ENCODE measurements around the gene MLLT3.

MLLT3 gene

GRCh38 chr9:20549053-20549452, 73.2 kb downstream of the MLLT3 start (continued):
- TF ChIP-seq, protein P1, sequence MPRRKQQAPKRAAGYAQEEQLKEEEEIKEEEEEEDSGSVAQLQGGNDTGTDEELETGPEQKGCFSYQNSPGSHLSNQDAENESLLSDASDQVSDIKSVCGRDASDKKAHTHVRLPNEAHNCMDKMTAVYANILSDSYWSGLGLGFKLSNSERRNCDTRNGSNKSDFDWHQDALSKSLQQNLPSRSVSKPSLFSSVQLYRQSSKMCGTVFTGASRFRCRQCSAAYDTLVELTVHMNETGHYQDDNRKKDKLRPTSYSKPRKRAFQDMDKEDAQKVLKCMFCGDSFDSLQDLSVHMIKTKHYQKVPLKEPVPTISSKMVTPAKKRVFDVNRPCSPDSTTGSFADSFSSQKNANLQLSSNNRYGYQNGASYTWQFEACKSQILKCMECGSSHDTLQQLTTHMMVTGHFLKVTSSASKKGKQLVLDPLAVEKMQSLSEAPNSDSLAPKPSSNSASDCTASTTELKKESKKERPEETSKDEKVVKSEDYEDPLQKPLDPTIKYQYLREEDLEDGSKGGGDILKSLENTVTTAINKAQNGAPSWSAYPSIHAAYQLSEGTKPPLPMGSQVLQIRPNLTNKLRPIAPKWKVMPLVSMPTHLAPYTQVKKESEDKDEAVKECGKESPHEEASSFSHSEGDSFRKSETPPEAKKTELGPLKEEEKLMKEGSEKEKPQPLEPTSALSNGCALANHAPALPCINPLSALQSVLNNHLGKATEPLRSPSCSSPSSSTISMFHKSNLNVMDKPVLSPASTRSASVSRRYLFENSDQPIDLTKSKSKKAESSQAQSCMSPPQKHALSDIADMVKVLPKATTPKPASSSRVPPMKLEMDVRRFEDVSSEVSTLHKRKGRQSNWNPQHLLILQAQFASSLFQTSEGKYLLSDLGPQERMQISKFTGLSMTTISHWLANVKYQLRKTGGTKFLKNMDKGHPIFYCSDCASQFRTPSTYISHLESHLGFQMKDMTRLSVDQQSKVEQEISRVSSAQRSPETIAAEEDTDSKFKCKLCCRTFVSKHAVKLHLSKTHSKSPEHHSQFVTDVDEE (CRISPR knock-in tag; IDR thresholded peaks at IDR 0.05) = no peak
- no peak for TF ChIP-seq RARB (CRISPR knock-in tag; IDR thresholded peaks at IDR 0.05)
- no peak for TF ChIP-seq TOX (CRISPR knock-in tag; IDR thresholded peaks at IDR 0.05; ENCODE audit: borderline replicate concordance)

DNA sequence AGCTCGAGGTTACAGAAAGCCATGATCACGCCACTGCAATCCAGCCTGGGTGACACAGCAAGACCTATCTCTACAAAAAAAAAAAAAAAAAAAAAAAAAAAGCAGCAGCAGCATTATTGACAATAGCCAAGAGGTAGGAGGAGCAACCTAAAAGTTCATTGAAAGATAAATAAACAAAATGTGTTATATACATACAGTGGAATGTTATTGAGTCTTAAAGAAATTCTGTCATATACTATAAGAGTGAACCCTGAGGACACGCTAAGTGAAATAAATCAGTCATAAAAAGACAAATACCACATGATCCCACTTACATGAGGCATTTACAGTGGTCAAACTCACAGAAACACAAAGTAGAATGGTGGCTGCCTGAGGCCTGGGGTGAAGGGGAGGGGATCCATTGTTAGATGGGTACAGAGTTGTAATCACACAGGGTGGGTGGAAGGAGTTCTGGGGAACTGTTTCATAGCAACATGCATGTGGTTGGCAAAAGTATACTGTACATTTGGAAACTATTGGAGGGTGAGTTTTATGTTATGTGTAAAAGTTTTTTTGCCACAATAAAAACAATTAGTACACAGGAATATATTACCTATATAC, 77.2 kb downstream of the MLLT3 start:
- ATAC-seq = no peak
- TF ChIP-seq CSDC2 (CRISPR knock-in tag; IDR thresholded peaks at IDR 0.05) (no peak), ZNF565 (CRISPR knock-in tag; conservative IDR thresholded peaks at IDR 0.05; ENCODE audit: low read depth) (no peak), PPARA (CRISPR knock-in tag; IDR thresholded peaks at IDR 0.05; ENCODE audit: borderline replicate concordance) (no peak), BACH2 (CRISPR knock-in tag; IDR thresholded peaks at IDR 0.05; ENCODE audit: borderline replicate concordance) (no peak), ZFP3 (CRISPR knock-in tag; IDR thresholded peaks at IDR 0.05) (no peak), OSR1 (CRISPR knock-in tag; IDR thresholded peaks at IDR 0.05) (no peak), ESRRG (CRISPR knock-in tag; IDR thresholded peaks at IDR 0.05) (no peak)
- TF ChIP-seq, protein P1 (CRISPR knock-in tag; IDR thresholded peaks at IDR 0.05) = no peak
- TF ChIP-seq, protein P2, sequence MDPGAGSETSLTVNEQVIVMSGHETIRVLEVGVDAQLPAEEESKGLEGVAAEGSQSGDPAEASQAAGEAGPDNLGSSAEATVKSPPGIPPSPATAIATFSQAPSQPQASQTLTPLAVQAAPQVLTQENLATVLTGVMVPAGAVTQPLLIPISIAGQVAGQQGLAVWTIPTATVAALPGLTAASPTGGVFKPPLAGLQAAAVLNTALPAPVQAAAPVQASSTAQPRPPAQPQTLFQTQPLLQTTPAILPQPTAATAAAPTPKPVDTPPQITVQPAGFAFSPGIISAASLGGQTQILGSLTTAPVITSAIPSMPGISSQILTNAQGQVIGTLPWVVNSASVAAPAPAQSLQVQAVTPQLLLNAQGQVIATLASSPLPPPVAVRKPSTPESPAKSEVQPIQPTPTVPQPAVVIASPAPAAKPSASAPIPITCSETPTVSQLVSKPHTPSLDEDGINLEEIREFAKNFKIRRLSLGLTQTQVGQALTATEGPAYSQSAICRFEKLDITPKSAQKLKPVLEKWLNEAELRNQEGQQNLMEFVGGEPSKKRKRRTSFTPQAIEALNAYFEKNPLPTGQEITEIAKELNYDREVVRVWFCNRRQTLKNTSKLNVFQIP (CRISPR knock-in tag; IDR thresholded peaks at IDR 0.05; ENCODE audit: borderline replicate concordance, low read depth) = no peak
- TF ChIP-seq, protein P3, sequence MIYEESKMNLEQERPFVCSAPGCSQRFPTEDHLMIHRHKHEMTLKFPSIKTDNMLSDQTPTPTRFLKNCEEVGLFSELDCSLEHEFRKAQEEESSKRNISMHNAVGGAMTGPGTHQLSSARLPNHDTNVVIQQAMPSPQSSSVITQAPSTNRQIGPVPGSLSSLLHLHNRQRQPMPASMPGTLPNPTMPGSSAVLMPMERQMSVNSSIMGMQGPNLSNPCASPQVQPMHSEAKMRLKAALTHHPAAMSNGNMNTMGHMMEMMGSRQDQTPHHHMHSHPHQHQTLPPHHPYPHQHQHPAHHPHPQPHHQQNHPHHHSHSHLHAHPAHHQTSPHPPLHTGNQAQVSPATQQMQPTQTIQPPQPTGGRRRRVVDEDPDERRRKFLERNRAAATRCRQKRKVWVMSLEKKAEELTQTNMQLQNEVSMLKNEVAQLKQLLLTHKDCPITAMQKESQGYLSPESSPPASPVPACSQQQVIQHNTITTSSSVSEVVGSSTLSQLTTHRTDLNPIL (CRISPR knock-in tag; IDR thresholded peaks at IDR 0.05; ENCODE audit: low read depth) = no peak

DNA sequence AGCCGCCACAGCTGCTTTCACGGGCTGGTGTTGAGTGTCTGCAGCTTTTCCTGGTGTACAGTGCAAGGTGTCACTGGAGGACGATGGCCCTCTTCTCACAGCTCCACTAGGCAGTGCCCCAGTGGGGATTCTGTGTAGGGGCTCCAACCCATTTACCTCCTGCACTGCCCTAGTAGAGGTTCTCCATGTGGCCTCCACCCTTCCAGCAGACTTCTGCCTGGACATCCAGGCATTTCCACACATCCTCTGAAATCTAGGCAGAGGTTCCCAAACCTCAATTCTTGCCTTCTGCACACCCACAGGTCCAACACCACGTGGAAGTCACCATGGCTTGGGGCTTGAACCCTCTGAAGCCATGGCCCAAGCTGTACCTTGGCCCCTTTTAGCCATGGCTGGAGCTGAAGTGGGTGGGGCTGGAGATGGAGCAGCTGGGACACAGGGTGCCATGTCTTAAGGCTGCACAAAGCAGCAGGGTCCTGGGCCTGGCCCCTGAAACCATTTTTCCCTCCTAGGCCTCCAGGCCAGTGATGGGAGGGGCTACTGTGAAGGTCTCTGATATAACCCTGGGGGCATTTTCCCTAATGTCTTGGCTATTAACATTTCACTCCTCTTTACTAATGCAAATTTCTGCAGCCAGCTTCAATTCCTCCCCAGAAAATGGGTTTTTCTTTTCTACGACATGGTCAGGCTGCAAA, 82.0 kb downstream of the MLLT3 start:
- TF ChIP-seq CSDC2 (CRISPR knock-in tag; IDR thresholded peaks at IDR 0.05) (no peak), GLIS3 (CRISPR knock-in tag; IDR thresholded peaks at IDR 0.05) (no peak), TCF4 (CRISPR knock-in tag; IDR thresholded peaks at IDR 0.05; ENCODE audit: borderline replicate concordance) (no peak), ZNF8 (CRISPR knock-in tag; IDR thresholded peaks at IDR 0.05) (no peak), CSRNP3 (CRISPR knock-in tag; IDR thresholded peaks at IDR 0.05) (no peak), ZFP30 (CRISPR knock-in tag; IDR thresholded peaks at IDR 0.05) (no peak), TOX (CRISPR knock-in tag; IDR thresholded peaks at IDR 0.05; ENCODE audit: borderline replicate concordance) (no peak), OSR1 (CRISPR knock-in tag; IDR thresholded peaks at IDR 0.05) (no peak), PPARA (CRISPR knock-in tag; IDR thresholded peaks at IDR 0.05; ENCODE audit: borderline replicate concordance) (no peak), ZNF565 (CRISPR knock-in tag; conservative IDR thresholded peaks at IDR 0.05; ENCODE audit: low read depth) (no peak), RARB (CRISPR knock-in tag; IDR thresholded peaks at IDR 0.05) (no peak), ZNF70 (CRISPR knock-in tag; IDR thresholded peaks at IDR 0.05) (no peak), BACH2 (CRISPR knock-in tag; IDR thresholded peaks at IDR 0.05; ENCODE audit: borderline replicate concordance) (no peak), ZC3H10 (CRISPR knock-in tag; IDR thresholded peaks at IDR 0.05) (no peak), PATZ1 (CRISPR knock-in tag; IDR thresholded peaks at IDR 0.05; ENCODE audit: borderline replicate concordance) (no peak)
- TF ChIP-seq, protein P3 (CRISPR knock-in tag; IDR thresholded peaks at IDR 0.05; ENCODE audit: low read depth) = no peak
- no peak for ATAC-seq

All from SK-N-SH treated with all-trans-retinoic acid at 6 μM for 48 hours (cell line).